ENCODE results near the gene PUM1.
"Not testable (repeated sequence)": the region's sequence is repeated elsewhere in the genome, so short reads cannot be mapped to it uniquely, and the experiment has no call there.

Gene PUM1

GRCh38 chr1:30975217-30975616 lies 90.3 kb downstream of the PUM1 start:
- no peak for TF ChIP-seq EZH2 (IDR thresholded peaks at IDR 0.05)
- TF ChIP-seq FOXP2 (optimal IDR thresholded peaks at IDR 0.05; ENCODE audit: control extremely low read depth, extremely low read length, insufficient read depth) = no peak
- TF ChIP-seq POLR2AphosphoS5 (IDR thresholded peaks at IDR 0.05; ENCODE audit: borderline replicate concordance, low read depth, low read length) = no peak
- H3K27ac ChIP-seq = no peak overlapping the region
- no peak overlapping the region for H3K4me3 ChIP-seq
- DNase-seq (ENCODE audit: low read depth, low spot score) = no peak
- H3K36me3 ChIP-seq (ENCODE audit: insufficient read depth, low read length) = peaks cover 84% of the 10 kb centered on the region
- H3K9ac ChIP-seq (ENCODE audit: insufficient read length) = no peak overlapping the region
- H3K9me3 ChIP-seq (ENCODE audit: low read depth, low read length) = no peaks in the 10 kb centered on the region

GRCh38 chr1:30974536-30974935 lies 91.0 kb downstream of the PUM1 start:
- no peak overlapping the region for H3K9ac ChIP-seq (ENCODE audit: insufficient read length)
- H3K27ac ChIP-seq = no peak overlapping the region
- H3K36me3 ChIP-seq (ENCODE audit: insufficient read depth, low read length) = peaks cover 85% of the 10 kb centered on the region
- no peaks in the 10 kb centered on the region for H3K9me3 ChIP-seq (ENCODE audit: low read depth, low read length)
- no peak for DNase-seq (ENCODE audit: low read depth, low spot score)
- TF ChIP-seq EZH2 (IDR thresholded peaks at IDR 0.05) = no peak
- TF ChIP-seq POLR2AphosphoS5 (IDR thresholded peaks at IDR 0.05; ENCODE audit: borderline replicate concordance, low read depth, low read length) = no peak
- TF ChIP-seq FOXP2 (optimal IDR thresholded peaks at IDR 0.05; ENCODE audit: control extremely low read depth, extremely low read length, insufficient read depth) = no peak
- H3K4me3 ChIP-seq = no peak overlapping the region

GRCh38 chr1:30972349-30972748 lies 93.2 kb downstream of the PUM1 start:
- not testable (repeated sequence) for DNase-seq (ENCODE audit: low read depth, low spot score); H3K9me3 ChIP-seq (ENCODE audit: low read depth, low read length); H3K27ac ChIP-seq; H3K9ac ChIP-seq (ENCODE audit: insufficient read length); H3K4me3 ChIP-seq
- H3K36me3 ChIP-seq (ENCODE audit: insufficient read depth, low read length) = peaks cover 85% of the 10 kb centered on the region

GRCh38 chr1:30971496-30971895 lies 94.0 kb downstream of the PUM1 start:
- no peak overlapping the region for H3K9ac ChIP-seq (ENCODE audit: insufficient read length)
- H3K27ac ChIP-seq = peak overlapping the region; percentile 22; the same call in 1 of the 2 replicates
- peaks cover 87% of the 10 kb centered on the region for H3K36me3 ChIP-seq (ENCODE audit: insufficient read depth, low read length)
- TF ChIP-seq FOXP2 (optimal IDR thresholded peaks at IDR 0.05; ENCODE audit: control extremely low read depth, extremely low read length, insufficient read depth) (no peak), EZH2 (IDR thresholded peaks at IDR 0.05) (no peak), POLR2AphosphoS5 (IDR thresholded peaks at IDR 0.05; ENCODE audit: borderline replicate concordance, low read depth, low read length) (no peak)
- no peaks in the 10 kb centered on the region for H3K9me3 ChIP-seq (ENCODE audit: low read depth, low read length)
- no peak overlapping the region for H3K4me3 ChIP-seq
- DNase-seq (ENCODE audit: low read depth, low spot score) = no peak

- Histone ChIP-seq H3K27ac (no peak overlapping the region), H3K36me3 (ENCODE audit: insufficient read depth, low read length) (peaks cover 91% of the 10 kb centered on the region), H3K4me3 (no peak overlapping the region), H3K9me3 (ENCODE audit: low read depth, low read length) (no peaks in the 10 kb centered on the region), H3K9ac (ENCODE audit: insufficient read length) (no peak overlapping the region)
- DNase-seq (ENCODE audit: low read depth, low spot score) = no peak
- TF ChIP-seq POLR2AphosphoS5 (IDR thresholded peaks at IDR 0.05; ENCODE audit: borderline replicate concordance, low read depth, low read length) (no peak), EZH2 (IDR thresholded peaks at IDR 0.05) (no peak), FOXP2 (optimal IDR thresholded peaks at IDR 0.05; ENCODE audit: control extremely low read depth, extremely low read length, insufficient read depth) (no peak)
Measured at GRCh38 chr1:30969903-30970302, 95.6 kb downstream of the PUM1 start.

- DNase-seq (ENCODE audit: low read depth, low spot score) = no peak
- peaks cover 92% of the 10 kb centered on the region for H3K36me3 ChIP-seq (ENCODE audit: insufficient read depth, low read length)
- H3K9ac ChIP-seq (ENCODE audit: insufficient read length) = no peak overlapping the region
Measured at GRCh38 chr1:30968220-30968971, 97.1 kb downstream of the PUM1 start.

GRCh38 chr1:30966690-30967369 lies 98.7 kb downstream of the PUM1 start:
- Histone ChIP-seq H3K36me3 (ENCODE audit: insufficient read depth, low read length) (peaks cover 100% of the 10 kb centered on the region), H3K9me3 (ENCODE audit: low read depth, low read length) (no peaks in the 10 kb centered on the region), H3K27ac (0 out of 2 replicates have a peak overlapping the region, but pooled peaks have one; percentile 23), H3K4me3 (no peak overlapping the region), H3K9ac (ENCODE audit: insufficient read length) (no peak overlapping the region)
- TF ChIP-seq FOXP2 (optimal IDR thresholded peaks at IDR 0.05; ENCODE audit: control extremely low read depth, extremely low read length, insufficient read depth) (no peak), EZH2 (IDR thresholded peaks at IDR 0.05) (no peak), POLR2AphosphoS5 (IDR thresholded peaks at IDR 0.05; ENCODE audit: borderline replicate concordance, low read depth, low read length) (no peak)
- DNase-seq (ENCODE audit: low read depth, low spot score) = peak; percentile 20

More at GRCh38 chr1:30968220-30968971, 97.1 kb downstream of the PUM1 start:
- Histone ChIP-seq H3K27ac (no peak overlapping the region), H3K9me3 (ENCODE audit: low read depth, low read length) (no peaks in the 10 kb centered on the region), H3K4me3 (no peak overlapping the region)
- TF ChIP-seq POLR2AphosphoS5 (IDR thresholded peaks at IDR 0.05; ENCODE audit: borderline replicate concordance, low read depth, low read length) = no peak
- TF ChIP-seq FOXP2 (optimal IDR thresholded peaks at IDR 0.05; ENCODE audit: control extremely low read depth, extremely low read length, insufficient read depth) = no peak
- no peak for TF ChIP-seq EZH2 (IDR thresholded peaks at IDR 0.05)

GRCh38 chr1:30965924-30966599 lies 99.5 kb downstream of the PUM1 start:
- TF ChIP-seq FOXP2 (optimal IDR thresholded peaks at IDR 0.05; ENCODE audit: control extremely low read depth, extremely low read length, insufficient read depth) (no peak), EZH2 (IDR thresholded peaks at IDR 0.05) (no peak), POLR2AphosphoS5 (IDR thresholded peaks at IDR 0.05; ENCODE audit: borderline replicate concordance, low read depth, low read length) (no peak)
- Histone ChIP-seq H3K4me3 (no peak overlapping the region), H3K27ac (no peak overlapping the region), H3K9me3 (ENCODE audit: low read depth, low read length) (no peaks in the 10 kb centered on the region), H3K36me3 (ENCODE audit: insufficient read depth, low read length) (peaks cover 99% of the 10 kb centered on the region), H3K9ac (ENCODE audit: insufficient read length) (no peak overlapping the region)
- no peak for DNase-seq (ENCODE audit: low read depth, low spot score)

Data from SK-N-MC (cell line).